ENCODE data around the gene GLIPR1.
"Not testable (repeated sequence)": the region's sequence is repeated elsewhere in the genome, so short reads cannot be mapped to it uniquely, and the experiment has no call there.

The GLIPR1 gene

DNA sequence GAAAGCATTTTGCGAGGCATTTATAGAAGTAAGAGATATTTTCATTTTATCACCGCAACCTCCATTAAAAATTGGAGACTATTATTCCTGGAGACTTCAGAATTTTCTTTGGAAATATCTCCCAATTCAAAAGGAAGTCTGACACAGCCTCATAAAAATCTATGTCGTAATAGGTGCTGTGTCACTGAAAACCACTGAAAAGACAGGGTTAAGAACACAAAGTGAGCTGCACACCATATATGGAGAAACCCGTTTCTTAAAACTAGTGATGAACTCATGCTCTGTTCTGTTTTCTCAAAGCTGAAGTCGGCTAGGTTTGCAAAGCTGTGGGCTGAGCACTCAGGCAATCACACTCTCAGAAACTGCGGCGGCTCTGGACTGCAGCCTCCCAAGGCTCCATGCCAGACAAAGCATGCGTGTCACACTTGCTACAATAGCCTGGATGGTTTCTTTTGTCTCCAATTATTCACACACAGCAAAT lies at the start of gene GLIPR1:
Gene GLIPR1, plus strand, starts transcription at position 287 of the 481 bp plus-strand sequence. Its CDS starts 126 bp downstream, at position 413.
- no peak for DNase-seq

DNA sequence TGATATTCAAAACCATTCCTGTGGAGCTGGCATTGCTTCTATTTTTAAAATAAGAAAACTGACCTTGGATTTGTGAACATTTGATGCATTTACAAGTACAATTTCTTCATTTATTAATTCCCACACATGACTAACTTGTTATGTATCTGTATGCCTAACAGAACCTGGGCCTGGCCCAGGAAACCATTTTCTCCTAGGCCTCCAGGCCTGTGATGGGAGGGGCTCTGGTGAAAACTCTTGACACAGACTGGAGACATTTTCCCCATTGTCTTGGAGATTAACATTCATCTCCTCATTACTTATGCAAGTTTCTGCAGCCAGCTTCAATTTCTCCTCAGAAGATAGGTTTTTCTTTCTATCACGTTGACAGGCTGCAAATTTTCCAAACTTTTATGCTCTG lies 47.6 kb upstream of the GLIPR1 start:
- no peak for DNase-seq

DNA sequence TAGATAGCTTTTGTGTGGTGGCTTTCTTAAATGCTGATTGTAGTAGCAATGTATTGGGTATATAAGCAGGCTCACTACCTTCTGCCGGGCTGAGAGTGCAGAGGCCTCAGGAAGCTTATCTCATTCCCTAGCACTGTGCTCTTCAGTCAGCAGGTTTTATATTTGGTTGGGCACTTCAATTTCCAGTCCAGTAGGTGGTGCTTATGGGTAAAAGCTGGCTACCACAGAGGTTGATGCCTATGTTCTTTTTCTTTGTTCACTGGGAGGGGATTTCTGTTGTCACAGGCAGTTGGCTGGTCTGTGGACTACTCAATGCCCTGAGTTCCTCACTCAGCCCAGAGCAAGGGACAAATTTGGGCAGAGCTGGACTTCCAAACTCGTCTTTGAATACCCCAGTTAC lies 43.0 kb upstream of the GLIPR1 start:
- DNase-seq = no peak

DNA sequence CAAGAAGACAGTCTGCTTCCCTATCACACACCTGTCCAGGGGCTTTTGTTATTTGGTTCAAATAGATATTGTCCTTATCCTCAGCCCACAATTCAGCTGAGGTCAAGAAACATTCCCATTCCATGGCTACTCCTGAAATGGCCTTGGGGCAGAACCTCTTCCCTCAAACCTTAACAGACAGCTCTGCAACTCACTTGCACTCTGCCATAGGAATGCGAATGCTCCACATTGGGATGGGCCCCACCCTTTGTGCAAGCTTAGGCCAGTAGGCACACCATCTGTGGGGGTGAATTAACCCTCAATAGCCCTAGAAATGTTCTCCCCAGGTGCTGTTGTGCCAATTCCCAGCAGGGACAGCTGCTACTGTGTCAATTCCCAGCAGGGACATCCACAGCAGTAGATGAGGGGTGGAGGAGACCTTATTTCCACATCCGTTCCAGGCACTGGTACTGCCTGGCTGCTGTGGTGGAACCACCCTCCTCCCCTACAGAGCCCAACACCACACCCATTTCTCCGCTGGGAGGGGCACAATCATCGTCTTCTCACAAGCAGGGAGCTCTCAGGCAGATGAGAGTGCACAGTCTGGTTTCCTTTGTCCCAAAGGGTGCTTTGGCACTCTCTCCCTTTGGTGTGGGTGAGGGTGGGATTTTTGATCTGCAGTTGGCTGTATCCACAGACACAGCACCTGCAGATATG lies 42.3 kb upstream of the GLIPR1 start:
- DNase-seq = no peak

DNA sequence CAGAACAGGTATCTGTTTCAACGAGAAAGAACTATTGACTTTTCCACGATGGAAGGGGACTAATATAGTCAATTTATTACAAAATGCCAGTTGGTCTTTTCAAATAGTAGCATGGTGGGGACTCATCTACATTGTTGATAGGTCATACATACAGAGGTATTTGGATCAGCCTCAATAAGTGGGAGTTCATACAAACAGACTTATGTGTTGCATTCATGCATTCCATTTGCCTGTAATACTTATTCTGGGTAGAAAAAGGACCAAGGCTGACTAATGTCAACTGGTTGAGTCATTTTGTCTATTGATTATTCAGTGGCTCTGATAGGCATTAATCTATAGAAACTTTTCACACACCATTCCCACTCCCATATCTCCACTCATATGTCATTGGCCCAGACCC lies 41.5 kb upstream of the GLIPR1 start:
- no peak for DNase-seq

DNA sequence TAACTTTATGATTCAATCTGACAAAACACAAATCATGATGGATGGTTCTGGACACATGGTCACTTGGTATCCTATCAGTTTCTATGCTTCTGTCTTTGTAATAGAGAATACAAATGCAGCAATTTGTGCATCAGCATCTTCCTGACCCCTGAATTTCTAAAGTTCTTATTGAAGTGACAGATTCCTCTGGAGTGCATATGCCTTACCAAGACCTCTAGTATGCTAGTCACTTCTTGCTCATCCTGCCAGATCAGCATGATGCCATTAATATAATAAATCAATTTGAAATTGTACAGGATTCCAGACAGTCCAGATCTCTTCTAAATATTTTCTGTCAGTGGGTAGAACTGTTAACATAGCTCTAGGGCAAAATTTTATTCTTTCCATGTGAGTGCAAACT lies 40.6 kb upstream of the GLIPR1 start:
- no peak for DNase-seq

DNA sequence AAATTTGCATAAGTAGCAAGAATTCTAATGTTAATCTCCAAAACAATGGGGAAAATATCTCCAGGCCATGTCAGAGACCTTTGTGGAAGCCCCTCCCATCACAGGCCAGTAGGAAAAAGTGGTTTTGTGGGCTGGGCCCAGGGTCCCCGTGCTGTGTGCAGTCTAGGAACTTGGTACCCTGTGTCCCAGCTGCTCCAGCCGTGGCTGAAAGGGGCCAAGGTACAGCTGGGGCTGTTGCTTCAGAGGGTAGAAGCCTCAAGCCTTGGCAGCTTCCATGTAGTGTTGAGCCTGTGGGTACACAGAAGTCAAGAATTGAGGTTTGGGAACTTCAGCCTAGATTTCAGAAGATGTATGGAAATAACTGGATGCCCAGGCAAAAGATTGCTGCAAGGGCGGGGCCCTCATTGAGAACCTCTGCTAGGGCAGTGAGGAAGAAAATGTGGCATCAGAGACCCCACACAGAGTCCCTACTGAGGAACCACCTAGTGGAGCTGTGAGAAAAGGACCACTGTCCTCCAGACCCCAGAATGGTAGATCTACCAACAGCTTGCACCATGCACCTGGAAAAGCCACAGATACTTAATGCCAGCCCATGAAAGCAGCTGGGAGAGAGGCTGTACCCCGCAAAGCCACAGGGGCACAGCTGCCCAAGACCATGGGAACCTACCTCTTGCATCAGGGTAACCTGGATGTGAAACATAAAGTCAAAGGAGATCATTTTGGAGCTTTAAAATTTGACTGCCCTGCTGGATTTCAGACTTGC lies 38.7 kb upstream of the GLIPR1 start:
- not testable (repeated sequence) for DNase-seq

DNA sequence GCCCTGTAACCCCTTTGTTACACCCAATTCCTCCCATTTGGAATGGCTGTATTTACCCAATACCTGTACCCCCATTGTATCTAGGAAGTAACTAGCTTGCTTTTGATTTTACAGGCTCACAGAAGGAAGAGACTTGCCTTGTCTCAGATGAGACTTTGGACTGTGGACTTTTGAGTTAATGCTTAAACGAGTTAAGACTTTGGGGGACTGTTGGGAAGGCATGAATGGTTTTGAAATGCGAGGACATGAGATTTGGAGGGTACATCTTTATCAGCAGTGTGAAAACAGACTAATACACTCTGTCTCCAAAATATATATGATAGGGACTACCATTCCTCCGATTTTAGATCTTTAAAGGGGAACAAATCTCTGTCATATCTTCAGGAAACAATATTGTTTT lies 38.1 kb upstream of the GLIPR1 start:
- not testable (repeated sequence) for DNase-seq

DNA sequence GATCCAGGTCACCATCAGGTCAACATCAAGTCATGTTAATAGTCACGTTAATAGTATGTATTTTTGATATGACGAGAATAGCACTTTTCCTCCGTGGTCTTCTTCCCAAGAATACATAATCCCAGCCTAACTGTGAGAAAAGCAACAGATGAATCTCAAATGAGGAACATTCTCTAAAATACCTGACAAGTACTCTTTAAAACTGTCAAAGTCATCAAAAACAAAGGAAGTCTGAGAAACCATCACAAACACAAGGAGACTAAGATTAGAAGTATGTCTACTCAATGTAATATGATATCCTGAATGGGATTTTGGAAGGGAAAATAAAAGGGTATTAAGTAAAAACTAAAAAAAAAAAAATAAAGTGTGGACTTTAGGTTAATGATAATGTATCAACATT lies 36.8 kb upstream of the GLIPR1 start:
- no peak for DNase-seq

DNA sequence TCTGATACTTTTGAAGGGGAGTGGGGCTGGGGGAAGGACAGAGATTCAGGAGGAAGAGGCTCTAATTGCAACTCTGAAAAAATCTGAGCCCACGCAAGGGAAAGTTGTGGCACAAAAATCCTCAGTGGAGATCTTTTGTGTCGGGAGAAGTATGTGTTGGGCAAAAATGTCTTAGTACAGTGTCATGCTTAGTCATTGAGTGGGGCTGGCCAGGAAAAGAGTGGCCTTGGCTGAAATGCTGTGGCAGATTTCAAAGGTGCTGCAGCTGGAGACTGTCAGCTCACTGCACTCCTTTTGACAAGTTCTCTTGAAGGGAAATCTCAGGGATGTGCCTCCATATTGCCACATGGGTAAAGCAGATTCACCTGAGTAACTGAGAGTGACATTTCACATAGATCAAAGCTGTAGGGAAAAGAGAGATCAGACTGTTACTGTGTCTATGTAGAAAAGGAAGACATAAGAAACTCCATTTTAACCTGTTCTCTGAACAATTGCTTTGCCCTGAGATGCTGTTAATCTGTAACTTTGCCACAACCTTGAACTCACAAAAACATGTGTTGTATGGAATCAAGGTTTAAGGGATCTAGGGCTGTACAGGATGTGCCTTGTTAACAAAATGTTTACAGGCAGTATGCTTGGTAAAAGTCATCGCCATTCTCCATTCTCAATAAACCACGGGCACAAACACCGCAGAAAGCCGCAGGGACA lies 36.0 kb upstream of the GLIPR1 start:
- DNase-seq = no peak

DNA sequence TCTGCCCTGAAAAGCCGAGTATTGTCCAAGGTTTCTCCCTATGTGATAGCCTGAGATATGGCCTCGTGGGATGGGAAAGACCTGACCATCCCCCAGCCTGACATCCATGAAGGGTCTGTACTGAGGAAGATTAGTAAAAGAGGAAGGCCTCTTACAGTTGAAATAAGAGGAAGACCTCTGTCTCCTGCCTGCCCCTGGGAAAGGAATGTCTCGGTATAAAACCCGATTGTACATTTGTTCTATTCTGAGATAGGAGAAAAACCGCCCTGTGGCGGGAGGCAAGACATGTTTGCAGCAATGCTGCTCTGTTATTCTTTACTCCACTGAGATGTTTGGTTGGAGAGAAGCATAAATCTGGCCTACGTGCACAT lies 35.4 kb upstream of the GLIPR1 start:
- not testable (repeated sequence) for DNase-seq

DNA sequence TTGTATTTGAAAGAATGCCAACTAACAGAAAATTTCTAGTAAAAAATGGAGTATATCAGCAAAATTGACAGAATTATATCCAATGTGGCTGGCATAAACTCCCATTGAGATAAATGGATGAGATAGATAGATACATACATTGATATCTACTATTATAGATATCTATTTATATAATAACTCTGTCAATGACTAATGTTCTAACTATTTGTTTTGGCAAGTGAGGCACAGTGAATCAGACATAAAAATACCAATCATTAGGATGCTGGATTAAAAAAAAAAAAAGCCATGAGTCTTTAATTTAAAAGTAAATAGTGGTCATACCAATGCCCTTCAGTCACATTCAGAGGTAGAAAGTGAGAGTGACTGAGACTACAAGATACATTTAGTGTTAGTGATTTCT lies 33.7 kb upstream of the GLIPR1 start:
- no peak for DNase-seq

DNA sequence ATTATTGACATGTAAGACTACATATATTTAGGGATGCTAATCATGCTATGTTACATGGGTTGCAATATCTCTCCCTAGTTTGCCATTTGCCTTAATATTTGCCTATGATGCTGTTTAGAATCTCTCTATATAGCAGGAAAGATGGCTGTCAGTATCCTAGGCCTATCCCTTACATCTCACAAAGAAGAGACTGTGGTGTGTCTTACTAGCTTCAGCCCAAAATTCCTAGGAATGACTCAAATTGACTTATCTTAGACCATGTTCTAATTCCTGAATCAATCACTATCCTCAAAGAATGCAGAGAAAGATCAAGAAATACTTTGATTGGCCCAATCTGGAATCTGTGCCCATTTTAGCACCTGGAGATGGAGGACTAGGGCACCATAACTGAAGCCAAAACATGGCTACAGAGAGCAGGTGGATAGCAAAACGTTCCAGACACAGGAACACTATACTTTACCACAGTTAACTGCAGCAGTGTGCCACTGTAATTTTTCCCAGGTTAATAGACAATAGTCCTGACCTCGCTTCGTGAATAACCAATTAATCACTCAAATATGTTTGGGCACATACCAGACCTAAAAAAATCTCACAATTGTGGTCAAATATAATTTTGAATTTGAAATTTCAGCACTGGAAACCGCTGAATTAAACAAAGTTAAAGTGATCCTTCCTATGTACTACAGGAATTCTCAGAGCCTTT lies 32.7 kb upstream of the GLIPR1 start:
- no peak for DNase-seq

DNA sequence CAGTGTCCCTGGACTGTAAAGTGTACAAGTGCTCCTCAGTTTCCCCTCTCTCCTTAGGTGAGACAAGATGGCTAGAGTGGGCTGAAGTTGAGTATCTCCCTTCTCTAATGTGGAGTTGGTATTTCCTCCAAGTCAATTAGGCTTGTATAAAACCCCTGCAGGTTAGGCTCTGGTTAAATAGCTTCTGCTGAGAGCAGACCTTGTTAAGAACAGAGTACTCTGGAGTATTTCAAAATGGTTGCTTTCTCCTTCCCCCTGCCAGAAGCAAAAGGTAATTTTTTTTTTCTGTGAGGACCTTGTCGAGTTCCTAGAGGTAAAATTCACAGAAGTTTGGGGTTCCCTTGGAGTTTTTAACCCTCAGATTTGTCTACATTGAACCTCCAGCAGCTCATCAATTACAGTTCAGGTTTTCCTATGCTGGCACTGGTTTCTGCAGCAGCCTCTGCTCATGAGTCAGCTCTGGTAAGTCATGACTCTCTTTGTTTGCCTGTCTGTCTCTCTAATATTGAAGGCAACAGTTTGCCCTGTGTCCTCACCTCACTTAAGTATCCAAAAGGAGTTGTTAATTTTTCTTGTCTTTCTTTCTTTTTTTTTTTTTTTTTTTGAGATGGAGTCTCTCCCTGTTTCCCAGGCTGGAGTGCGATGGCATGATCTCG lies 27.8 kb upstream of the GLIPR1 start:
- DNase-seq = no peak

DNA sequence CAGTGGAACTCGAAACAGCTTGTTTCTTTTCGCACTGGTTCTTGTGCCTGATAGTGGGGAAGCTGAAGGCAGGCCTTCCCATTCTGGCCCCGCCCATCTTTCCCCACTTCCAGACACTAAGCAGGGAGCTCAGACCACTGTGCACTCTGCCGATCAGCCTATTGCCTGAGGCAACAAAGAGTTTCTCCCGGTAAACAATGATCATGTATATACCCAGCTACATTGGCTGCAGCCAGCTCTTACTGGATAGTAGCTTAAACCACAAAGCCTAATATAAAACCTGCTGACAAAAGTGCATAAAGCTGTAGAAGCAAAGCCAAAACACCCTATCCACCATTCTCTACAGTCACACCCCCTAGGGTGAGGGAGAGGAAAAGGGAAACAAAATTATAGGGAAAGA lies 24.7 kb upstream of the GLIPR1 start:
- no peak for DNase-seq

DNA sequence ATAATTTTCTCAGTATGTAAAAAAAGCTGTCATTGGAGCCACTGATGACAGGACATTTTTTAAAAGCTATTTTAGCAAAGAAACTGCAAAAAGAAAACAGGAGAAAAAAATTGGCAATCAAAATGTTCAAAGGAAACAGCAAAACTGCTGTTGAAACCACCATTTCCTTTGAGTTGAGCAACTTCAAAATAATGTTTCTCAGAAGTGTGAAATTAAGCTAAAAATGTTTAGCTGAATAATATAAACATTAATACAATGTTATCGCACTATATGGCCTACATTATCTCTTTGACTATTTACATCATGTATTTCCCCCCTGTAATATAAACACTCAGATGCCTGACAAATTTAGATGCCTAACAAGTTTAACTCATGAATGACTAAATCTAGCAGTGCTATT lies 23.4 kb upstream of the GLIPR1 start:
- no peak for DNase-seq

DNA sequence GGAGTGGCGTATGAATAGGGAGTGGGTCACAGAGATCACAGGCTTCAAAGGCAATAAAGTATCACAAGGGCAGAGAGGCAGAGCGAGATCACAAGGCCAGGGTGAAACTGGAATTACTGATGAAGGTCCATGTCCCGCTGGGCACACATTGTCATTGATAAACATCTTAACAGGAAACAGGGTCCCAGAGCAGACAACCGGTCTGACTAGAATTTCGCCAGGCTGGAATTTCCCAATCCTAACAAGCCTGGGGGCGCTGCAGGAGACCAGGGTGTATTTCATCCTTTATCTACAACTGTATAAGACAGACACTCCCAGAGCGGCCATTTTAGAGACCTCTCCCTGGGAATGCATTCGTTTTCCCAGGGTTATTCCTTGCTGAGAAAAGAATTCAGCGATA lies 22.7 kb upstream of the GLIPR1 start:
- not testable (repeated sequence) for DNase-seq

DNA sequence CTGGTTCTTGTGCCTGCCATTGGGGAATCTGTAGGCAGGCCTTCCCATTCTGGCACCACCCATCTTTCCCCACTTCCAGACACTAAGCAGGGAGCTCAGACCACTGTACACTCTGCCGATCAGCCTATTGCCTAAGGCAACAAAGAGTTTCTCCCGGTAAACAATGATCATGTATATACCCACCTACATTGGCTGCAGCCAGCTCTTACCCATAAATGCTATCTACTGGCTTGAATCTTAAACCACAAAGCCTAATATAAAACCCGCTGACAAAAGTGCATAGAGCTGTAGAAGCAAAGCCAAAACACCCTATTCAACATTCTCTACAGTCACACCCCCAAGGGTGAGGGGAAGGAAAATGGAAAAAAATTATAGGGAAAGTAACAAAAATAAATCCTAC lies 20.8 kb upstream of the GLIPR1 start:
- DNase-seq = no peak

DNA sequence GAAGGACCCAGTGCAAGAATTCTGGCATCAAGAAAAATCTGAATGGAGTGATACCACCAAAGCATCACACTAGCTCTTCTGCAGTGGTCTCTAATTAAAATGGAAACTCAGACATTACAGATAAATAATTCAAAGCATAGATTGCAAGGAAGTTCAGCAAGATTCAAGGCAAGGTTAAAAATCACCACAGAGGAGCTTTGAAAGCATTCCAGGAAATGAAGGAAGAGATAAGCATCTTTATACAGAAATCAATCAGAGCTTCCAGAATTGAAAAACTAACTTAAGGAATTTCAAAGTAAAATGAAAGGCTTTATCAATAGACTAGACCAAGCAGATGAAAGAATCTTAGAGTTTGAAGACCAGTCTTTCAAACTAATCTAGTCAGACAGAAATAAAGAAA lies 20.4 kb upstream of the GLIPR1 start:
- DNase-seq = no peak

DNA sequence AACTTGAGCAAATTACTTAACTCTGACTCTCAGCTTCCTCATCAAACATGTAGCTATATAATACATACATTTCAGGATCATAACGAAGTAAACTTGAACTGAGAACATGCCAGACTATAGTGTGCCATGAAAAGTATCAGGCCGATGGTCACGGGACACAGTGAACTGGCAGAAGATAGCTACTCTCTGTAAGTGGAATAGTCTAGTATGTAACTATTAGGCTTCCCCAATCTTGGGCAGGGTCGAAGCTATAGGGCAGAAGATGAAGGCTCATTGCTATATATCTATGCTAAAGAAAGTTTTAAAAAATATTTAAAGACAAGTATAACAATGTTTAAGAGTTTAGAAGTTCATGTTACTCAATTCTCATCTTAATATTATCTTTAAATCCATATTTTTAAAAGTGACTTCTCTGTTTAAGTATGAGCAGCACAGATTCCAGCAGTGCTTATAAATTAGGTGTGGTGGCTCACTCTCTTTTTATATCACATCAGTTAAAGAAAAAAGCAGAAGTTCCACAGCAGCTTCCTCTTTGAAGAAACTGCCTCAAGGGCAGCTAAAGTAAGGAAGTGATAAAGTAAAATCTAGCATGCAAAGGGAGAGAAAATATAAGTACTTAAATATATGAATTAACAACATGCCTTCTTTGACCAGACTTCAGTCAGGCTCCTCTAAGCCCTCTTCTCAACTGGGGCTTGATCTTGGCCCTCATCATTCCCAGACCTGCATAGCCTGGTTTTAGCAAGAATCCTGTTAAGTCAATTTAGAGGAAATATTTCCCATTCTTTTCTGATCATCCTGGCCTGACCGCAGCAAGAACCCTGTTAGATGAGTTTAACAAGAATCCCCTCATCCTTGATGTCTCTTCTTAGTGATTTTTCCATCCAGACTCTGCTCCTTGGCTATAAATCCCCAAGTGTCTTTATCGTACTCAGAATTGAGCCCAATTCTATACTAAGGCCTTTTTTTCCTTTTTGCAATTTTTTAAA lies 8.4 kb upstream of the GLIPR1 start:
- DNase-seq = no peak

DNA sequence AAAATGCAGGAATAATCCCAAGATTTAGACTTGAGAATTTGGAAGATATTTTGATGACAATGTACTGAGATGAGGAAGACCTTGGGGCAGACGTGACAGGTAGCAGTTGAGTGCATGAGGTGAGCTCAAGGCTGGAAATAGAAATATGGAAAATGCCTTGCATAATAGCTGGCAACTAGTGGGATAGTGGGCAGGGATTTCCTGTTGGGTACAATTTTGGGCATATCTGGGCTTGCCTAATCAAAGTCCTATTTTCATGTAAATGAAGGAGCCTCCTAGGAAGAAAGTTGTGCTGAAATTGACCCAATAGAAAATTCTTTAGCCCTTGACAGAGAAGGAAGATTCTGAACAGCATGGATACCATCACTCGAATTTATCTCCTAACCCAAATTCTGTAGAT lies 6.4 kb upstream of the GLIPR1 start:
- DNase-seq = no peak

Data from COR-L47 (cell line).